GM18517 (cell line): ENCODE results near the gene STIM1.
A peak's percentile ranks its signal among the peaks of the same experiment; 100 is the strongest.
"Not testable (repeated sequence)": the region's sequence is repeated elsewhere in the genome, so short reads cannot be mapped to it uniquely, and the experiment has no call there.

Experiments used
- ATAC-seq: cut with Tn5 transposase; IDR thresholded peaks from one replicate; pipeline ENCODE4 v1.9.1; 2021; ENCODE audit warnings: mild to moderate bottlenecking, moderate library complexity; ENCODE audit not compliant: unreplicated experiment

STIM1 gene

DNA sequence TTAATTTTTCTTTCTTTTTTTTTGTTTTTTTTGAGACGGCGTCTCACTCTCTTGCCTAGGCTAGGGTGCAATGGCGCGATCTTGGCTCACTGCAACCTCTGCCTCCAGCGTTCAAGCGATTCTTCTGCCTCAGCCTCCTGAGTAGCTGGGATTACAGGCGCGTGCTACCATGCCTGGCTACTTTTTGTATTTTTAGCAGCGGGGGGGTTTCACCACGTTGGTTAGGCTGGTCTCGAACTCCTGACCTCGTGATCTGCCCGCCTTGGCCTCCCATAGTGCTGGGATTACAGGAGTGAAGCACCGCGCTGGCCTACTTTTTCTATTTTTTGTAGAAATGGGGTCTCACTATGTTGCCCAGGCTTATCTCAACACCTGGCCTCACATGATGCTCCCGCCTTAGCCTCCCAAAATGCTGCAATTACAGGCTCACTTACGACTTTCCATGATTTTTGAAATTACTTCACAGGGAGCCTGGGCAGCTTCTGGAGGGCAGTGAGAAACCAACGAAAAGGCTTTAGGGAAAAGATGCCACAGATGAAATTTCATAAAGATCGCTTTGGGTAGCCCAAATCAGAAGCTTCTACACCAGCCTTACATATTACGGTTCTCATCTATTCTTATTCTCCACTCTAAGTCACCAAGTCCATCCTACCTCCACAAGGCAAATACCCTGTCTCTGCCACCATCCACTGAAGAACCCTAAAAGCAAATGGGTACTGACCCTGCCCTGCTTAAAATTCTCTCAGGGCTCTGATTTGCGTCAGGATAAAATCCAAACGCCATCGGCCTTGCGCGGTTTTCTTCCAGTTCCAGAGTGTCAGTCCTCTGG lies 238.3 kb downstream of the STIM1 start:
- ATAC-seq: no peak

DNA sequence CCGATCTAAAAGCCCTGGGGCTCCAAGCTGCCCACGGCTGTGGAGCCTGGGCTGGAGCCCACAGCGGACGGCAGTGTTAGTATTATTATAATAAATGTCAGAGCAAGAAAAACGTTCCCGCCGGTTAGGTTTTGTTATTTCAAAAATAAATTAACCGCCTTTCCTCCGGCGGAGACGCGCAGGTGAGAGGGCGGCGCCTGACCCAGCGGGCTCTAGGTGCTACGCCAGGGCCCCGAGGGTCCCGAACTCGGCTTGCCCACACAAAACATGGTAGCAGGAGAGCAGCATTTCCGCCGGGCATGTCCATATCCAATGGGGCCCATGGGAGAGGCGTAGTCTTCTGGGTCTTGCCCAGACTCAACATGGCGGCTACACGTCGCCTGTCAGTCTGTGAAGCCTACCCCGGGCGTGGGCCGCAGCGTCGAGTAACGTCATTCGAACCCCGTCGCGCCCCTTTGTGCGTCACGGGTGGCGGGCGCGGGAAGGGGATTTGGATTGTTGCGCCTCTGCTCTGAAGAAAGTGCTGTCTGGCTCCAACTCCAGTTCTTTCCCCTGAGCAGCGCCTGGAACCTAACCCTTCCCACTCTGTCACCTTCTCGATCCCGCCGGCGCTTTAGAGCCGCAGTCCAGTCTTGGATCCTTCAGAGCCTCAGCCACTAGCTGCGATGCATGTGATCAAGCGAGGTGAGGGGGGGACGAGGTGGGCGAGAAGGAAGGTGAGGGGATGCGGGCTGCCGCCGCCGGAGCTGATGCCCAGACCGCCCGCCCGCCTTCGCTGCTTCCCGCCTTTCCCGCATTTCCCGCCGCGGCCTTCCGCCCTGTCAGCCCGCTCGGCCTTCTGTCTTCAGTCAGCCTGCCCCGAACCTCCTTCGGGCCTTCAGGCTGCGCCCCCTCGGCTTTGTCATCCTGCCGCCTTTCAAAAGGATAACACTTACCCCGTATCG lies 239.2 kb downstream of the STIM1 start, which contains the start of gene RRM1:
Gene RRM1, plus strand, starts transcription at position 452 of the 944 bp plus-strand sequence. Its CDS starts 214 bp downstream, at position 666.
- ATAC-seq: peak; percentile 86

DNA sequence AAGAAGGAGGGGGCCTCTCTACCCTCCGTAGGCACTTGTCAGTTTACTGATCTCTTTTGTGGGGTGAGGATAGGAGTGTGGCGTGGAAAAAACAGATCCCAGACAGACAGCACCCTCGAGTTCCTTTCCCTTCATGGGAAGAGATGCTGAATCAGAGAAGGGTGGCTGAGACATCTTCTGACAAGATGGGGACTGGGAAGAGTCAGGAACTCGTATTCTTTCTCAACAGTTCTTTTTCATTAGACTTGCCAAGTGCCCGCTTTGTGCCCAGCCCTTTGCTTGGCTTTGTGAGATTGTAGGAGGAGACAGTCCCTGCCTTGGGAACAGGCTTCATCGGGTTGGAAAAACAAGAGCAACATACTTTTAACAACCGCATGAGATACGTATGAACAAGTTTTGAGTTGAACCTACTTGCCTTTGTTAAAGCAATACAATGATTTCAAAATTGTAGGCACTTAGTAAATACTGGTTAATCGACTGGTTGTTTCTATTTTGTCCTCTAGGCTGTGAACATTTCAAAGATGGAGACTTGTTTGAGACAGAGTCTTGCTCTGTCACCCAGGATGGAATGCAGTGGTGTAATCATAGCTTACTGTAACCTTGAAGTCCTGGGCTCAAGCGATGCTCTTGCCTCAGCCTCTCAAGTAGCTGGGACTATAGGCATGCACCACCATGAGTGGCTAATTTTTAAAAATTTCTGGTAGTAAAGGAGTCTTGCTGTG lies 240.2 kb downstream of the STIM1 start:
- no peak for ATAC-seq

DNA sequence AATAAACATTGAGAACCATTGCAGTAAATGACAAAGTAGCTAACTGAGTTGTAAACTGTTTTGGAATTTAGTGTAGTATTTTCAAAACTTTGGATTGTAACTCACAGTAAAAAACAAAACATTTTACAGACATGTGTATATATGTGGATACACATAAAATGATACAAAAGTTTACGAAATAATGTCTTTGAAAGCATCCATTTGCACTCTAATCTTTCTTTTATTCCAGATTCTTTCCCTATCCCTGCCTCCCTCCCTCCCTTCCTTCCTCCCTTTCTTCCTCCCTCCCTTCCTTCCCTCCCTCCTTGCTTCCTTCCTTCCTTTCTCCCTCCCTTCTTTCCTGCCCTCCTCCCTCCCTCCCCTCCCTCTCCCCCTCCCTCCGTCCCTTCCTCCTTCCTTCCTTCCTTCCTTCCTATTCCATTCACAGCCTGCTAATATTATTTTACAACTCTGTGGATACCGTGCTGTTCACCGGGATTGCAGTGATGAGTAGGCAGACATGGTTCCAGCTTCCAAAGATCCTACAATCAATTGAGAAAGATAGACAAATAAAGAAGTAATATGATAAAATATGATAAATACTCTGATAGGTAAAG lies 242.7 kb downstream of the STIM1 start:
- no peak for ATAC-seq

DNA sequence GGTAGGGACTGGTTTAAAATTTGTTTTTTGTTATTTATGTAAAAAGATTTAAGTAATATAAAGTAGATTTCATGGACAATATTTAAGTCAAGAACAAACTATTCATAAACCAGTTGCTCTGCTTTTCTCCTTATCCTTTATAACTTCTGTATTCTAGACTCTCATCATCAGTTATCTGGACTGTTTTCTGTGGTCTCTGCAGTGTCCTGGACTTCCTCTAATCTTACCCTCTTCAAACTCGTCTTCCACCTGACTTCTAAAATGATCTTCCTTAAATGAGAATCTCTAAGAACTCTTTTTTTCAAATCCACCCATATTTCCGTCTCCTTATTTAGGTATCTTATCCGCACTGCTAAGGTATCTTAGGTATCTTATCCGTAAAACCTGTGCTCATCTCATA lies 247.2 kb downstream of the STIM1 start:
- ATAC-seq: no peak

DNA sequence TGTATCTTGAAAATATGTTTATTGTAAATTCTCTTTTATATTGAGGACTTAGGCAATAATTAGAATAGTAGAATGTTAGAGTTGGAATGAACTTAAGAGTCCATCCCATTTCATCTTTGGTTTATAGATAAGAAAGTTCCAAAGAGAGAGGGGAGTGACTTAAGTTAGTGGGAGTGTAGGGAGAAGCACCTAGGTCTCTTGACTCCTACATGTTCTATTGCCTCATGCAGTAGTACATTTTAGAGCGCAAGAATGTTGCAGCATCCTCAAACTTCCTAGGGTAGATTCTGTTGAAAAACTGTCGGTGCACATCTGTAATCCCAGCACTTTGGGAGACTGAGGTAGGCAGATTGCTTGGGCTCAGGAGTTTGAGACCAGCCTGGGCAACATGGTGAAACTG lies 247.8 kb downstream of the STIM1 start:
- ATAC-seq: no peak

DNA sequence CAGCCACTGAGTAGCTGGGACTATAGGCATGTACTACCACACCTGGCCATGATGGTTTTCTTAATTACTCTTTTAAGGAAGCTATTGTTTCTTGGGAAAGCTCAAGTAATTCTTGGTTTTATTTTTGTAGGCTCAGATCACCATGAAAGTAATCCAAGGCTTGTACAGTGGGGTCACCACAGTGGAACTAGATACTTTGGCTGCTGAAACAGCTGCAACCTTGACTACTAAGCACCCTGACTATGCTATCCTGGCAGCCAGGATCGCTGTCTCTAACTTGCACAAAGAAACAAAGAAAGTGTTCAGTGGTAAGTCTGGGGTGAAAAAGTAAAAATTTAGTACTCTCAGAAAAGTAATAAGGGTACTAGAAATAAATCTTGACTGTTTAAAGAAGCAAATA lies 250.5 kb downstream of the STIM1 start:
- ATAC-seq: no peak

DNA sequence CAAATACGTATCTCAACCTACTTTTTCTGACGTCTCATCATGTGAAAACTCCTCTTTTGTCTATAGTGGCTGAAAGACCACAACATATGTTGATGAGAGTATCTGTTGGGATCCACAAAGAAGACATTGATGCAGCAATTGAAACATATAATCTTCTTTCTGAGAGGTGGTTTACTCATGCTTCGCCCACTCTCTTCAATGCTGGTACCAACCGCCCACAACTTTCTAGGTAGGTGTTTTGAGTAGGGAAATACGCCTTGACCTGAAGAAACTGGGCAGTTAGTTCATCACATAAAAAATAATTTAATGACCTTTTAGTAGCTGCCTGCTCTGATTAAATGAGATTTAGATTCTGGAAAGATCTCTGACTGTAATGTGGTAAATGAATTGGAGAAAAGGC lies 256.4 kb downstream of the STIM1 start:
- no peak for ATAC-seq

DNA sequence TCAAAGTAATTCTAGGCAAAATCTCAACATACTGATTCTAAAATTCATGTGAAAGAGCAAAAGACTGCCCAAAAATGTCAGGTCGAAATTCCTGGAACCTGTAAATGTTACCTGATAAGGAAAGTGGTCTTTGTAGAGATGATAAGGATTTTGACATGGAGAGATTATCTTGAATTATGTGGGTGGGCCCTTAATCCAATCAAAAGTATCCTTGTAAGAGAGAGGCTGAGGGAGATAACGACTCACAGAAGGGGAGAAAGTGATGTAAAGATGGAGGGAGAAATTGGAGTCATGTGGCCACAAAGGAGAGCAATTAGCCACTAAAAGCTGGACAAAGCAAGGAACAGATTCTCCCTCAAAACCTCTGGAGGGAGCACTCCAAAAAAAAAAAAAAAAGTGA lies 259.7 kb downstream of the STIM1 start:
- ATAC-seq: no peak

DNA sequence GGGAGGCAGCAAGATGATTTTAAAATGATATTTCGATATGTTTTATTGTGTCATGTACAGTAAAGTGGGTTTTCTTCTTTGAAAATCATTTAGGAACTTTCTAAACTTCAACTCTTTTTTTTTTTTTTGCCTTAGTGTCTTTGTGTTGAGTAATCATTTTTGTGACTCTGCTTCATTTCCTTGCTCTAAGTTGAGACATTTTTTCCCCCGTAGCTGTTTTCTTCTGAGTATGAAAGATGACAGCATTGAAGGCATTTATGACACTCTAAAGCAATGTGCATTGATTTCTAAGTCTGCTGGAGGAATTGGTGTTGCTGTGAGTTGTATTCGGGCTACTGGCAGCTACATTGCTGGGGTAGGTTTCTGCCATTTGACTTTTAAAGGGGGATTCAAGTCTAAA lies 262.6 kb downstream of the STIM1 start:
- ATAC-seq: no peak

DNA sequence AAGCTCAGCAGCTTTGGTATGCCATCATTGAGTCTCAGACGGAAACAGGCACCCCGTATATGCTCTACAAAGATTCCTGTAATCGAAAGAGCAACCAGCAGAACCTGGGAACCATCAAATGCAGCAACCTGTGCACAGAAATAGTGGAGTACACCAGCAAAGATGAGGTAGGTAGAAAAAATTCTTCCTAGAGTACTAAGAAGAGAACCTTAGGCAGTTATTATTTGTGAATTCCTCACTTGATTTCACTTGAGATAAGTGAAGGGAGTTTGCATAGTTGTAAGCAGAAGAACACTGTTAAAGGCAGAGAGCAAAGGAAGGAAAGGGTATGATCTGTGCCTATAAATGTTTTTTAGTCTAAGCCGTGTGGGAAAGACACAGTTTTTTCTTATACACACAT lies 267.8 kb downstream of the STIM1 start:
- ATAC-seq: no peak

DNA sequence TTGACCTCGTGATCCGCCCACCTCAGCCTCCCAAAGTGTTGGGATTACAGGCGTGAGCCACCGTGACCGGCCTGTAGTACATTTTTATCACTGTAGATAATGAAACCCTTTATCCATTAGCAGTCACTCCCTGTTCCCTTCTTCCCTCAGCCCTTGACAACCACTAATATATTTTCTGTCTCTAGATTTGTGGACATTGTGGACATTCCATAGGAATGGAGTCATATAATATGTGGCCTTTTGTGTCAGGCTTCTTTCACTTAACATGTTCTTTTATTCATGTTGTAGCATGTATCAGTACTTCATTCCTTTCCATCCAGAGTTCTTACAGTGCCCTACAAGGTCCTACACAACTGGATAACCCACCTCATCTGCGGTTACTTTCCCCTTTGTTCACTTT lies 269.7 kb downstream of the STIM1 start:
- no peak for ATAC-seq

DNA sequence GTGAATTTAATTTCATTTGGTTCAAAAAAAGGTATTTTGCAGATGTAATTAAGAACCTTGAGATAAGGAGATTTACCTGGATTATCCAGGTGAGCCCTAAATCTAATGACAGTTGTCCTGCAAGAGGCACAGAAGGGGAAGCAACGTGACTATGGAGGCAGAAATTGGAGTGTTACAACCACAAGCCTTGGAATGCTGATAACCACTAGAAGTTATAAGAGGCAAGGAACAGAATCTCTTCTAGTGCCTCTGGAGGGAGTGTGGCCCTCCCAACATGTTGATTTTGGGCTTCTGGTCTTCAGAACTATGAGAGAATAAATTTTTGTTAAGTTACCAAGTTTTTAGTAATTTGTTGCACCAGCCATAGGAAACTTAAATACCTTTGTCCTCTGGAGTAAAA lies 271.9 kb downstream of the STIM1 start:
- no peak for ATAC-seq

DNA sequence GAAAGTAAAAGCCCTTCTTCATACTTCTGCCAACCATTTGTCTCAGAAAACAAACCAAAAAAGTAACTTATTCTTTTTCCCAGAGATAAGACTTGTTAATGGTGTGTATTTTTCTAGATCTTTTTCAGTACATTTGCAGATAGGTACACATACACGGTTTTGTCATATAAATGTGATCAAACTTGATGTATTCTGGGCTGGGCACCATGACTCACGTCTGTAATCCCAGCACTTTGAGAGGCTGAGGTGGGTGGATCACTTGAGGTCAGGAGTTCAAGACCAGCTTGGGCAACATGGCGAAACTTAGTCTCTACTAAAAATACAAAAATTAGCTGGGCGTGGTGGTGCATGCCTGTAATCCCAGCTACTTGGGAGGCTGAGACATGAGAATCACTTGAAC lies 274.8 kb downstream of the STIM1 start:
- ATAC-seq: not testable (repeated sequence)

DNA sequence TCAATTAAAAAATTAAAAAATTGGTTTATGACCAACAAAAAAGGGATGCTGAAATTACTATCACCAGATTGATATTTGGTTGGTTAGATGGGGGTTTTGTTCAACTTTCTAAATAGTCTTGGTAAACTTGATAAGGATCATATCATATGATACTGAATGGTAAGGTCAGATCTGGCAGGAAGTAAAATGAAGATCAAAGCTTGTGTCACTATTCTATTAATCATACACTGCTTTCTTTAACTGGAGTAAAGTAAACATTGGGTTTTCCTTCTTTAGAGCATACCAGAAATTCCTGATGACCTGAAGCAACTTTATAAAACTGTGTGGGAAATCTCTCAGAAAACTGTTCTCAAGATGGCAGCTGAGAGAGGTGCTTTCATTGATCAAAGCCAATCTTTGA lies 279.3 kb downstream of the STIM1 start:
- ATAC-seq: no peak

DNA sequence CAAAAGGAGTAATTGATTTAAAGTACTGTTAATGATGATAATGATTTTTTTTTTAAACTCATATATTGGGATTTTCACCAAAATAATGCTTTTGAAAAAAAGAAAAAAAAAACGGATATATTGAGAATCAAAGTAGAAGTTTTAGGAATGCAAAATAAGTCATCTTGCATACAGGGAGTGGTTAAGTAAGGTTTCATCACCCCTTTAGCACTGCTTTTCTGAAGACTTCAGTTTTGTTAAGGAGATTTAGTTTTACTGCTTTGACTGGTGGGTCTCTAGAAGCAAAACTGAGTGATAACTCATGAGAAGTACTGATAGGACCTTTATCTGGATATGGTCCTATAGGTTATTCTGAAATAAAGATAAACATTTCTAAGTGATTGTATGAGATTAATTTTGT lies 283.0 kb downstream of the STIM1 start:
- ATAC-seq: no peak

DNA sequence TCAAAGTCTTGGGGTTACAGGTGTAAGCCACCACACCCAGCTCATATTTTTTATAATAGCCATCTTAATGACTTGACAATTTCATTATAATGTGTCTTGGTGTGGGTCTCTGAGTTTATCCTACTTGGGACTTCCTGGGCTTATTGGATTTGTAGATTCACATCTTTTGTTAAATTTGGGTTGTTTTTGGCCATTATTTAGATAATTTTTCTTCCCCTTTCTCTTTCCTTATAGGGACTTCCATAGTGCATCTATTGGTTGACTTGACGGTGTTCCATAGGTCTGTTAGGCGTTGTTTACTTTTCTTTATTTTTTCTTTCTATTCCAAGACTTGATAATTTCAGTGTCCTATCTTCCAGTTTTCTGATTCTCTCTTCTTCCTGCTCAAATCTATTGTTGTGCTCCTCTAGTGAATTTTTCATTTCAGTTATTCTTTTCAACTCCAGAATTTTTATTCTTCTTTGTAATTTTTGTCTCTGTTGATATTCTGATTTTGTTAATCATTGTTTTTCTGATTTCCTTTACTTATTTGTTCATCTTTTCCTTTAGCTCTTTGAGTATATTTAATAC lies 284.7 kb downstream of the STIM1 start:
- ATAC-seq: no peak
